H9 (cell line): ENCODE results near the gene PAMR1. TPM values are rescaled to one million over a fixed set of nuclear protein-coding genes. Genes with fewer than 3 reads are reported as not detected.

Source experiments
- DNase-seq: peaks from one replicate; pipeline ENCODE4 v3.0.0-alpha.2; 2017
- H2AFZ ChIP-seq: one replicate; pipeline ENCODE4 v1.6.1; 2013; ENCODE audit warnings: mild to moderate bottlenecking, low read length, control low read depth, moderate library complexity
- H2AK5ac ChIP-seq: 2 replicates; pipeline ENCODE4 v1.6.1; 2013; ENCODE audit warnings: low read length, control low read depth, mixed read lengths; ENCODE audit not compliant: insufficient read length
- H2BK120ac ChIP-seq: one replicate; pipeline ENCODE4 v1.6.1; 2013; ENCODE audit warnings: low read depth, mild to moderate bottlenecking, low read length, control low read depth, inconsistent platforms; ENCODE audit not compliant: poor library complexity, severe bottlenecking
- H2BK12ac ChIP-seq: 2 replicates; pipeline ENCODE4 v1.6.1; 2013; ENCODE audit warnings: low read length, control low read depth, mixed read lengths, low read depth; ENCODE audit not compliant: insufficient read length
- H2BK15ac ChIP-seq: 2 replicates; pipeline ENCODE4 v1.6.1; 2013; ENCODE audit warnings: low read depth, low read length, control low read depth
- H2BK20ac ChIP-seq: one replicate; pipeline ENCODE4 v1.6.1; 2013; ENCODE audit warnings: low read depth, mild to moderate bottlenecking, low read length, control low read depth, inconsistent platforms; ENCODE audit not compliant: poor library complexity, severe bottlenecking
- H2BK5ac ChIP-seq: 2 replicates; pipeline ENCODE4 v1.6.1; 2013; ENCODE audit warnings: low read length, control low read depth, mixed read lengths; ENCODE audit not compliant: insufficient read length
- H3K14ac ChIP-seq: 2 replicates; pipeline ENCODE4 v1.6.1; 2013; ENCODE audit warnings: low read length, control low read depth; ENCODE audit not compliant: insufficient read depth
- H3K18ac ChIP-seq: 2 replicates; pipeline ENCODE4 v1.6.1; 2013; ENCODE audit warnings: low read depth, mild to moderate bottlenecking, mixed read lengths, low read length, control low read depth; ENCODE audit not compliant: insufficient read length
- H3K23ac ChIP-seq: 2 replicates; pipeline ENCODE4 v1.6.1; 2013; ENCODE audit warnings: low read length, control low read depth, mixed read lengths, low read depth; ENCODE audit not compliant: insufficient read length
- H3K23me2 ChIP-seq: 2 replicates; pipeline ENCODE4 v1.6.1; 2013; ENCODE audit warnings: low read depth, mild to moderate bottlenecking, mixed read lengths, low read length, control low read depth; ENCODE audit not compliant: insufficient read length, poor library complexity, severe bottlenecking
- H3K27ac ChIP-seq: 2 replicates; pipeline ENCODE4 v1.5.1; 2013; ENCODE audit warnings: low read length, control low read depth, mixed read lengths, low read depth; ENCODE audit not compliant: insufficient read length
- H3K27me3 ChIP-seq: 2 replicates; pipeline ENCODE4 v1.6.1; 2013; ENCODE audit warnings: low read length, control low read depth, inconsistent platforms; ENCODE audit not compliant: insufficient read depth
- H3K4ac ChIP-seq: 2 replicates; pipeline ENCODE4 v1.6.1; 2013; ENCODE audit warnings: low read depth, mild to moderate bottlenecking, control low read depth, inconsistent platforms, low read length, moderate library complexity
- H3K4me1 ChIP-seq: 2 replicates; pipeline ENCODE4 v1.6.1; 2013; ENCODE audit warnings: low read length, control low read depth, inconsistent platforms; ENCODE audit not compliant: insufficient read depth
- H3K4me2 ChIP-seq: 2 replicates; pipeline ENCODE4 v1.6.1; 2013; ENCODE audit warnings: low read length, control low read depth, mixed read lengths; ENCODE audit not compliant: insufficient read length, insufficient read depth
- H3K56ac ChIP-seq: 2 replicates; pipeline ENCODE4 v1.6.1; 2013; ENCODE audit warnings: low read depth, mild to moderate bottlenecking, mixed read lengths, low read length, control low read depth; ENCODE audit not compliant: insufficient read length
- H3K79me1 ChIP-seq: 2 replicates; pipeline ENCODE4 v1.6.1; 2013; ENCODE audit warnings: low read depth, mild to moderate bottlenecking, moderate library complexity, low read length, control low read depth, inconsistent platforms; ENCODE audit not compliant: insufficient read depth, poor library complexity, severe bottlenecking
- H3K79me2 ChIP-seq: 2 replicates; pipeline ENCODE4 v1.6.1; 2013; ENCODE audit warnings: low read length, control low read depth, inconsistent platforms; ENCODE audit not compliant: insufficient read depth
- H3K9ac ChIP-seq: 2 replicates; pipeline ENCODE4 v1.6.1; 2013; ENCODE audit warnings: low read length, control low read depth, mixed read lengths; ENCODE audit not compliant: insufficient read length; ENCODE audit errors: extremely low read depth
- H3K9me3 ChIP-seq: one replicate; pipeline ENCODE4 v1.6.1; 2013; ENCODE audit warnings: low read depth, low read length, inconsistent platforms; ENCODE audit not compliant: control insufficient read depth
- H3T11ph ChIP-seq: one replicate; pipeline ENCODE4 v1.6.1; 2013; ENCODE audit warnings: mild to moderate bottlenecking, low read length, control low read depth, inconsistent platforms
- H4K20me1 ChIP-seq: one replicate; pipeline ENCODE4 v1.6.1; 2013; ENCODE audit not compliant: control insufficient read depth, insufficient read length, insufficient read depth
- H4K5ac ChIP-seq: 2 replicates; pipeline ENCODE4 v1.6.1; 2013; ENCODE audit warnings: low read depth, mild to moderate bottlenecking, mixed read lengths, low read length, control low read depth; ENCODE audit not compliant: insufficient read length
- H4K8ac ChIP-seq: replicated peaks from 2 replicates; pipeline ENCODE4 v1.6.1; 2013; ENCODE audit warnings: low read length, control low read depth, mixed read lengths, low read depth; ENCODE audit not compliant: insufficient read length
- H4K91ac ChIP-seq: 2 replicates; pipeline ENCODE4 v1.6.1; 2013; ENCODE audit warnings: low read depth, mild to moderate bottlenecking, moderate library complexity, mixed read lengths, low read length, control low read depth; ENCODE audit not compliant: insufficient read length
- H3K27ac Mint-ChIP-seq, 3 experiments: 2 replicates in 2 of 3; 3 replicates in 1 of 3; pipeline ENCODE4 v1.8.0; 2020 to 2021; ENCODE audit warnings: mixed read lengths in 3 of 3, mild to moderate bottlenecking in 1 of 3, moderate library complexity in 1 of 3
- H3K27me3 Mint-ChIP-seq: 2 replicates; pipeline ENCODE4 v1.8.0; 2021; ENCODE audit warnings: low read depth, mild to moderate bottlenecking, moderate library complexity, mixed read lengths
- H3K36me3 Mint-ChIP-seq, 3 experiments: 2 replicates in 2 of 3; 3 replicates in 1 of 3; pipeline ENCODE4 v1.8.0; 2020 to 2021; ENCODE audit warnings: low read depth in 3 of 3, mixed read lengths in 3 of 3; ENCODE audit not compliant: insufficient read depth in 1 of 3
- H3K4me1 Mint-ChIP-seq, 2 experiments: 2 replicates each; pipeline ENCODE4 v1.8.0; 2020; ENCODE audit warnings: mixed read lengths in 2 of 2
- H3K4me3 Mint-ChIP-seq, 2 experiments: 2 replicates in 1 of 2; 3 replicates in 1 of 2; pipeline ENCODE4 v1.8.0; 2020 to 2021; ENCODE audit warnings: mild to moderate bottlenecking in 2 of 2, mixed read lengths in 2 of 2, moderate library complexity in 1 of 2
- H3K9me3 Mint-ChIP-seq, 2 experiments: 2 replicates in 1 of 2; 3 replicates in 1 of 2; pipeline ENCODE4 v1.8.0; 2020; ENCODE audit warnings: mild to moderate bottlenecking in 2 of 2, mixed read lengths in 2 of 2, moderate library complexity in 1 of 2
- CTCF ChIP-seq: fragments of 200-600 bp; sonication (generic); conservative IDR thresholded peaks from 3 replicates; pipeline ENCODE4 v1.8.0; 2021; ENCODE audit warnings: antibody characterized with exemption, mild to moderate bottlenecking
- WGBS: extraction: QIAGEN DNeasy Blood & Tissue Kit; methylation state at CpG from one replicate; pipeline ENCODE4 v1.1.7; 2013; ENCODE audit warnings: missing lambda C conversion rate, low lambda C conversion rate, mixed read lengths; ENCODE audit not compliant: insufficient read length; ENCODE audit errors: extremely low coverage; 5-methylcytosine and 5-hydroxymethylcytosine counted together
- total RNA-seq: library from RNA; stranded (reverse); gene quantifications from 2 replicates; pipeline ENCODE4 v1.2.1, GENCODE V29; 2021

PAMR1 gene
- total RNA-seq, 1 experiment from 2014 or later, result 2.4 TPM

DNA sequence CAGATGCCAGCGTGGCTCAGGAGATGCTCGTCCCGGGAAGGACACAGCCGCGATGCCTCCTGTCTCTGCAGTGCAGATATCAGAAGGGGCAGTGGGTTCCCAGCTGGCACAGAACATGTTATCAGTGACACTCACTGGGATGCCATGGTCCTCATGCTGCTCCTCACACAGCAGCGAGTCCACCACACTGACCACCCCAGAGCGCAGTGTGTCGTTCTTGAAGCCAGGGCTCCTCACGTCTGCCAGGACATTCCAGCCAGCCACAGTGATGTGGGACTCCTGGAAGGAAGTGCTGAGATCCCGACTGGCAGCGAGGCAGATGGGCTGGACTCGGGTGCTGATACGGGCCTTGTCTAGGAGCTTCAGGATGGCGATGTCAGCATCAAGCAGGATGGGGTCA is 93.0 kb downstream of the PAMR1 start:
- H3K23ac ChIP-seq, result no peak overlapping the region
- H3K4me2 ChIP-seq, result no peak overlapping the region
- no peaks in the 10 kb centered on the region for H3K9me3 ChIP-seq
- H3K4me3 Mint-ChIP-seq, result no peak overlapping the region
- no peak overlapping the region; the same call in 1 of the 2 replicates for H3K14ac ChIP-seq
- H3T11ph ChIP-seq, result no peak overlapping the region
- no peak overlapping the region for H2BK12ac ChIP-seq
- H2AFZ ChIP-seq, result no peak overlapping the region
- H3K56ac ChIP-seq, result no peak overlapping the region
- no peaks in the 10 kb centered on the region for H3K79me2 ChIP-seq
- H3K9me3 Mint-ChIP-seq, result no peaks in the 10 kb centered on the region
- no peaks in the 10 kb centered on the region for H3K79me1 ChIP-seq
- no peak overlapping the region for H2BK5ac ChIP-seq
- no peaks in the 10 kb centered on the region for H3K23me2 ChIP-seq
- H3K4me1 ChIP-seq, result no peaks in the 10 kb centered on the region
- H2BK120ac ChIP-seq, result no peak overlapping the region
- no peak overlapping the region for H3K4ac ChIP-seq
- H2BK20ac ChIP-seq, result no peak overlapping the region
- H4K91ac ChIP-seq, result no peak overlapping the region
- H4K5ac ChIP-seq, result no peak overlapping the region
- H3K18ac ChIP-seq, result no peak overlapping the region
- no peak overlapping the region for H3K27ac ChIP-seq
- no peaks in the 10 kb centered on the region for H4K20me1 ChIP-seq
- peaks cover 53% of the 10 kb centered on the region for H3K27me3 Mint-ChIP-seq
- no CpG with 5 or more reads among the region's 14 CpGs for WGBS
- H3K27ac Mint-ChIP-seq, result no peak overlapping the region
- no peak overlapping the region for H2AK5ac ChIP-seq
- TF ChIP-seq CTCF, result no peak
- no peak for DNase-seq
- no peaks in the 10 kb centered on the region; a peak in 1 of 7 replicates for H3K36me3 Mint-ChIP-seq
- H2BK15ac ChIP-seq, result no peak overlapping the region
- H3K27me3 ChIP-seq, result no peaks in the 10 kb centered on the region
- no peaks in the 10 kb centered on the region for H3K4me1 Mint-ChIP-seq
- H4K8ac ChIP-seq, result no peak overlapping the region
- no peak overlapping the region for H3K9ac ChIP-seq
